Measurements from ENCODE around the gene PATE1.
"Not testable (repeated sequence)": the region's sequence is repeated elsewhere in the genome, so short reads cannot be mapped to it uniquely, and the experiment has no call there.

The PATE1 gene, protein sequence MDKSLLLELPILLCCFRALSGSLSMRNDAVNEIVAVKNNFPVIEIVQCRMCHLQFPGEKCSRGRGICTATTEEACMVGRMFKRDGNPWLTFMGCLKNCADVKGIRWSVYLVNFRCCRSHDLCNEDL

DNA sequence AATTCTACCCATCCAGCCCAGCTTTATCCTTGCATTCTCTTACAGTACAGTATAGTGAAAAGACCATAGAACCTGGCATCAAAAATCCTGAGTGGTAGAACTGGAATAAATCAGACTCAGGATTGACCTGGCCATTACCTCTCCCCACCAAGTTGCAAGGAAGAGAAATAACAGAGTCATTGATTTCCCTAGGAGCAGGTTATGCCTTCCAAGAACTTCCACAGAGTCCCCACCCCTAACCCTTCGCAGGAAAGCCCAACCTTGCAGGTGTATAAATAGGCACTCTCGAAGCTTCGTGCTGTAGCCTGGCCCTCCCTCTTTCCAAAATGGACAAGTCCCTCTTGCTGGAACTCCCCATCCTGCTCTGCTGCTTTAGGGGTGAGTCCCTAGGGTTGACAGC is at the start of gene PATE1:
PATE1 (plus strand) TSS at position 301 of the 400 bp plus-strand sequence; CDS start at position 327, 26 bp downstream.
- no peak for DNase-seq

DNA sequence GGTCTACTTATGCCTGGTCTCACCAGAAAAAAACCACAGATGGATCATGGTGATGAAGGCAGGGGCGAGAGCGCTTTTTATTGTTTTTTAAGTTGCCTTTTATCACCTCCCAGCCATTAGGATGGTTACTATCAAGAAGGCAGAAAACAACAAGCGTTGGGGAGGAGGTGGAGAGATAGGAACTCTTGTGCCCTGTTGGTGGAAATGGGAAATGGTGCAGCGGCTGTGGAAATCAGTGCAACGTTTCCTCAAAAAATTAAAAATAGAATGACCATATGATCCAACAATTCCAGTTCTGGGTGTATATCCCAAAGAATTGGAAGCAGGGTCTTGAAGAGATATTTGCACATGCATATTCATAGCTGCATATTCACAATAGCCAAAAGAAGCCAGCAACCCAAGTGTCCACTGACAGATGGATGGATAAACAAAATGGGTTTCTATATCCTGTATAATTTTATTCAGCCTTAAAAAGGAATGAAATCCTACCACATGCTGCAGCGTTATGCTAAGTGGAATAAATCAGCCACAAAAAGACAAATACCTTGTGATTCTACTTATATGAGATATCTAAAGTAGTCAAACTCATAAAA is 45.0 kb upstream of the PATE1 start:
- no peak for DNase-seq

DNA sequence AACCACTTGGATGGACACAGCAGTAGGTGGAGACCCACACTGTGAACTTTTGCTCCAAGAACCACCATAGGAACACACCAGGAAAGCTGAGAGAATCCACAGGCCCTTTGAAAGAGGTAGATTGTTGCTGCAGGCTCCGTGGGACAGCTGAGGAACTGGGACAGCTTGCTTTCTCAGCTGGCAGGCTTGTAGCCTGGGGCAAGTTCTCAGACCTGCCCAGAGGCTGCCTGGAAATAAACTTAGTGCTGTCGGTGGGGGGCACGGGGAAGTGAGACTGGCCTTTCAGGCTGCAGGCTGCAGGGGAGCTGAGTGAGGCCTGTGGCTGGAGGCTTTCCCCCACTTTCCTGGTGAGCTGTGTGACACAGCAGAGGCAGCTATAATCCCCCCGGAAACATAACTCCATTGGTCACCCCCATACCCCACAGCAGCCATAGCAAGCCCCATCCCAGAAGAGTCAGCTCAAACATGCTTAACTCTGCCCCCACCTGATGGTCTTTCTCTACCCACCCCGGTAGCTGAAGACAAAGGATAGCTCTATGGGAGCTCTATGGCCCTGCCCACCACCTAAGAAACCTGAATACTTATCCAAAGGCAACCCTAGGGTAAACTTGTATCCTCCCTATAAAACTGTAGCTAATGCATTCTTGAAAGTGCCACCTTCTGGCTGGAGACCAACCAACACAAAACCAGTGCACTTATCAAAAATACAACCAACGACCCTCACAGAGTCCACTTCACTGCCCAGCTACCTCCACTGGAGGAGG is 44.0 kb upstream of the PATE1 start:
- no peak for DNase-seq

DNA sequence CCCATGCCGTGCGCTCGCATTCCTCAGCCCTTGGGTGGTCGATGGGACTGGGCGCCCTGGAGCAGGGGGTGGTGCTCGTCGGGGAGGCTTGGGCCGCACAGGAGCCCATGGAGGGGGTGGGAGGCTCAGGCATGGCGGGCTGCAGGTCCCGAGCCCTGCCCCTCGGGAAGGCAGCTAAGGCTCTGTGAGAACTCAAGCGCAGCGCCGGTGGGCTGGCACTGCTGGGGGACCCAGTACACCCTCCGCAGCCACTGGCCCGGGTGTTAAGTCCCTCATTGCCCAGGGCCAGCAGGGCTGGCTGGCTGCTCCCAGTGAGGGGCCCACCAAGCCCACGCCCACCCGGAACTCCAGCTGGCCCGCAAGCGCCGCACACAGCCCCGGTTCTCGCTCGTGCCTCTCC is 41.4 kb upstream of the PATE1 start:
- DNase-seq, result not testable (repeated sequence)

DNA sequence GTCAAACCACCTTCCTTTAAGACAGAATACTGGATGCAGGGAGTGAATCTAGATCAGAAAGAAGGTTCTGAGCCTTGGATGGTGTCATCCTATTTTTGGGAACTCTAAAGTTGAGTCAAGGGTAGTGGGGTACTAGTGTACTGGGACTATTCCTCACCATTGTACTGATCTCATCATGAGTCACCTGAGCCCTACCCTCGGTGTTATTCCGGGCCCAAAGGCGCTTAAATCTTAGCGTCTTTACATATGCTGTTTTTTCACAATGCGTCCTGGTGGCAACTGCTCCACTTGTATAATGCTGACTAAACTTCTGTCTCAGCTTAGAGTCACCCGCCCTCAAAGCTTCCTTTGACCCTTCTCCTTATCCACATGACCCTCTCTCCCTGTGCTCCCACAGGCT is 25.3 kb upstream of the PATE1 start:
- DNase-seq, result no peak

DNA sequence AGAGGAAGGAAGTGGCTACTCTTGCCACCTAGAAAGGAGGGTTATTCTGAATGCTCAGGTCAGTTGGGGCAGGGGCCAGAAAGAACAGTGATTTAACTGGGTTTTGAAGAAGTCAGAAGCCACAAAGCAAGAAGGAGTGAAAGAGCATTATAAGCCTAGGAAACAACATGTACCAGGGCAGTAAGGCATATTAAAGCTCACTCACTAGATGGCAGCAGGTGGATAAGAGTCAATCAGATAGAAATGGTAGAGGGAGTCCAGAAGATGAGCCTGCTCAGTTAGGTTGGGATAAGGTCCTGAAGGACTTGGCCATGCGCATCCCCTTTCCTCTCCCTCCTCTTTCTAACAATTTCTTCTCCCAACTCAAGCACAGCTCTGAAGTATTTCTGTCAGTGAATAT is 22.0 kb upstream of the PATE1 start:
- no peak for DNase-seq

DNA sequence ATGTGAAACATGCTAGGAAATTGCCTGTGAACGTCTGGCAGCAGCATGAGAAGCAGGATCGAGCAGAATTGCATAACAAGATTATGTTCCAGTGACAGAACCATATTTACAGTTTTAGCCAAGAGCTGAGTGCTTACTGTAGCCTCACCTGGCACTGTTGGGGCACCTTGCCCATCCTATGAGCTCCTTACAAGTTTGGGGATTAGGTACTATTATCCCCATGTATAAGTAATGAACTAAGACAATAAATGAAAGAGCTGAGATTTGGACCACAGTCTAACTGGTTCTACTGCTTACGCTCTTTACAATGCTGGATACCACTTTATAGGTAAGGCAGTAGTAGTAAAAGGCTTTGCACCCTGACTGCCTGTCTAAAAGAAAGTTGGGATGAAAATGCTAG is 17.1 kb upstream of the PATE1 start:
- no peak for DNase-seq

DNA sequence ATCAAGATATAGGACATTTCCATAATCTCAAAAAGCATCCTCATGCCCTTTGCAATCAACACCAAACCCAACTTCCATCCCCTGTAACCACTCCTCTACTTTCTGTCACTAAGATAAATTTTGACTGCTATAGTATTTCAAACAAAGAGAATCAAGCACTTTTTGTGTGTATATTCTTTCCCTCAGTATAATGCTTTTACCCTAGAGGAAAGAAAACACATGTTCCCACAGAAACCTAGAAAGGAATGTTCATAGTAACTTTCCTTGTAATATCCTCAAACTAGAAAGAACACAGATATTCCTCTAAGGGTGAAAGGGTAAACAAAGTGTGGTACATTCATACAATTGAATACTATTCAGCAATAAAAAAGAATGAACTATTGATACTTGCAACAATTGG is 5.5 kb upstream of the PATE1 start:
- DNase-seq, result no peak

DNA sequence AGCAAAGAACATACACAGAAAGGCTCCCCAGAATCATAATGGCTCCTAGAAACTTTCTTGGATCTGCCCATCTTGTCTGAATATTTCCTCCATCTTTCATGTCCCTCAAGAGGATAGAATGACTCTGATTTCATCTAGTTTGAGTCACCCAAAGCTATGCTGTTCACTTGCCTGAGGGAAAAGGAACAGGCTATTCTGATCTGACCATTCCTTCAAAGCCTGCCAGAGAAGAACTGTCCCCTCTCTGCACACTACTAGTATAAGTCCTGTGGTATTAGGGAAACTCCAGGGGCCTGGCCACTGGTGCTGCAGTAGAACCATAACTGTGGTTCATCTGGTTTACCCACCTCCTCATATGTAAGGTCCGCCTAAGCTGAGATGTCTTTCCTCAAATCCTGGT is 2.4 kb upstream of the PATE1 start:
- DNase-seq, result no peak

DNA sequence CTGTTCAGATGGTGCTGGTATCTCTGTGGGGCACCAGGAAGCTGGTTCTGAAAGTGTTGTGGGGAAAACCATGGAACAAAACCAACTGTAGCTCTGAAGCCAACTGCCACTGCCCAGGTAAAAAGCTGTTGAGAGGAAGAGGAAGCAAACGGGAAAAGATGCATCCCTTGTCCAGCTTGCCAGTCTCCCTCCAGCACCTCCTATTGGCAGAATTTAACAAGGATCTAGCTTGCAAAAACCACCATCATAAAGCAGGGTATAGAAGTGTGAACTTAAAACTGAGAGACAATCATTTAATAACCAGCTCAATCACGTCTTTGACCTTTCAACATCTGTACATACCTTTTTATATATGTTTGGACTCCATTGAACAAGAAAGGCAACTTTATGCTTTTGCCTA is 4.5 kb downstream of the PATE1 start:
- no peak for DNase-seq

DNA sequence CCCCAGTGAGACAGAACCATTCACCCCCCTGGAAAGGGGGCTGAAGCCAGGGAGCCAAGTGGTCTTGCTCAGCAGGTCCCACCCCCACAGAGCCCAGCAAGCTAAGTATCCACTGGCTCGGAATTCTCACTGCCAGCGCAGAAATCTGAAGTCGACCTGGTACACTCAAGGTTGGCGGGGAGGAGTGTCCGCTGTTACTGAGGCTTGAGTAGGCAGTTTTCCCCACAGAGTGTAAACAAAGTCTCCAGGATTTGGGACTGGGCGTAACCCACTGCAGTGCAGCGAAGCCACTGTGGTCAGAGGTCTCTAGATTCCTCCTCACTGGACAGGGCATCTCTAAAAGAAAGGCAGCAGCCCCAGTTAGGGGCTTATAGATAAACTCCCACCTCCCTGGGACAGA is 10.0 kb downstream of the PATE1 start:
- DNase-seq, result no peak

DNA sequence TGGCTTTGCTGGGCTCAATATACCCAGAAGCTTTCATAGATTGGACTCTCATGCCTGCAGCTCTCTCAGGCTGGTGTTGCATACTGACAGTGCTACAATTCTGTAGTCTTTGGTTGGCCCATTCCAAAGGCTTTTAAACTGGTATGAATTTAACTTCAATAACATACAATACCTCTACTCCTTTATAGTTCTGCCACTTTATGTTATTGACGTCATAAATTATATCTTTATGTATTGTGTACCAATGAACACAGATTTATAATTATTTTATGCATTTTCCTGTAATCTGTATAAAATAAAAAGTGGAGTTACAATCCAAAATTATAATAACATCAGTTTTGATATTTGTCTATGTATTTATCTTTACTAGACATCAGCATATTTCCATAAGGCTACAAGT is 16.4 kb downstream of the PATE1 start:
- DNase-seq, result no peak

DNA sequence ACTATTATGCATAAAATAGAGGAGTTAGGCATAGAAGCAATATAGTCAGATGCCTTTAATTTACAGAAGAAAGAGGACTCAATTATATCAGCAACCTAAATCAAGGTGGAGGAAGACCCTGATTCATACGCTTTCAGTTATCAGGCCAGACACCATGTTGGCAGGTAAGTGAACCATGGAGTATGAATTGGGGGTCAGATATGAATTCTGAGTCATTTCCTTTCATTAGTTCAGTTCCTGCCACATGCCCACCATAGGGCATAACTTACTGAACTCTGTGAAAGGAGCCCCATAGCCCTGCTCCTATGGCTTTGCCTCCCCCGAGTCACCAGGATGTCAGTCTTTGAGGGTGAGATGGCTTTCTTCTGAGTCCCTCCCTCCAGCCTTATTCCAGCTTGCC is 17.4 kb downstream of the PATE1 start:
- DNase-seq, result no peak

DNA sequence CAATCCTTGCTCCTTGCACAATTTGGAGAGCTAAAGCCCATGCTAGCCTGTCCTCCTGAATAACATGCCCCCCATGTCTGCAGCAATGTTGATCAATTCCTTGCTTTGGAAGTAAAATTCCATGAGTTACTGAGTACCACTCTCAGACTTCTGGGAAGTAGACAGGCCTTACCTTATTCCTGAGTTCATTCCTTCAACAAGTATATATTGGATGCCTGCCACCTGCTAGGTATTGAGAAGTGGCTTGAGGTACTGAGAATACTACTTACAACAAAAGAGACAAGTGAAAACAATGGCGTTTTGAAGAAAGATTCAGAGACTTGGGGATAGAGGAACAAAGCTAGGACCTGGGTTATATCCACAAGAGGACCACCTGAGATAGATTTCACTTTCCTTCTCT is 20.2 kb downstream of the PATE1 start:
- DNase-seq, result no peak

DNA sequence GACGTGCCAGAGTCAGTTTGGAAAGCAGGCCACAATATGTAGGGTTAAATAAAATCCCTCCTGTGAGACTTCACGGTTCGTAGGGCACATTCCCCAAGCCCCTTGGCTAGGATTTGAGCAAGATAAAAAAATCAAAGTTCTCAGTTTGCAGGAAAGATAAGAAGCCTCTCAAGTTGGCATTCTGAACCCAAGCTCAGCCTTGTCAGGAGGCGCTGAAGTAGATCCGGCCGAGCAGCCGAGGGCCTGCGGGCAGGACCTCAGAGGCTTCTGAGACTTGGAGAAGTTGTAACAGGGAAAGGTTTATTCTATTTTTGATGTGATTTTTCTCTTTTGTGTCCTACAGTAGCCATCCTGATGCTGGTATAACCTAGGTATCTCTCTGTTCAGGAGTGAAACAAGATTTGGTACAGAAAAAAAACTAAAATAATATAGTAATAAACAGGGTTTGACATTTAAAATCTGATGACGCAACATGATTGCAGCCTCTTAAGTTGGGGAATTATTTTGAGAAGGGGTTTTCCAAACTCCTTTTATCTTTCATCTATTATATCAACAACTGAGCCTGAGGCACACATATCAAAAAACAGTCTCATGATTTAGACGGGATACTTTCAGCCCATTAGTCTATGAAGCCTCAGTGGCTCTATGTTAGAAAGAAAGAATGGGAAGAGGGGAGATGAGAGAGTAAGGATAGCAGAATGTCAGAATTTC is 22.4 kb downstream of the PATE1 start:
- DNase-seq, result no peak

DNA sequence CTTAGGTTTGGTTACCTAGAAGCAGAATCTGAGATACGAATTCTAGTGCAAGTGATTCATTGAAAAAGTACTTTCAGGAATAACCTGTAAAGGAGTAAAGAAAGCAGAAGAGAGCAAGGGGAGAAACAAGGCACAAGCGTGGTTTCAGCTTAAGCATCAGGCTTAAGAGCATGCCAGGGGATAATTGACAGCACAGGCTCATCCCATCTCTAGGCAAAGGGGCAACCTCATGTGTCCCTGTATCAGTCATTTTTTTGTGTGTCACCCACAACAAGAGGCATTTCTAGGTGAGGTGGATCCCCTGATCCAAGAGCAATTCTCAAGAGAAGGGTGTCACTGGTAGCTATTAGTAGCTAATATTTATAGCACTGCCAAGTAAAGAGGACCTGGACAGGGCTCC is 24.5 kb downstream of the PATE1 start:
- no peak for DNase-seq

DNA sequence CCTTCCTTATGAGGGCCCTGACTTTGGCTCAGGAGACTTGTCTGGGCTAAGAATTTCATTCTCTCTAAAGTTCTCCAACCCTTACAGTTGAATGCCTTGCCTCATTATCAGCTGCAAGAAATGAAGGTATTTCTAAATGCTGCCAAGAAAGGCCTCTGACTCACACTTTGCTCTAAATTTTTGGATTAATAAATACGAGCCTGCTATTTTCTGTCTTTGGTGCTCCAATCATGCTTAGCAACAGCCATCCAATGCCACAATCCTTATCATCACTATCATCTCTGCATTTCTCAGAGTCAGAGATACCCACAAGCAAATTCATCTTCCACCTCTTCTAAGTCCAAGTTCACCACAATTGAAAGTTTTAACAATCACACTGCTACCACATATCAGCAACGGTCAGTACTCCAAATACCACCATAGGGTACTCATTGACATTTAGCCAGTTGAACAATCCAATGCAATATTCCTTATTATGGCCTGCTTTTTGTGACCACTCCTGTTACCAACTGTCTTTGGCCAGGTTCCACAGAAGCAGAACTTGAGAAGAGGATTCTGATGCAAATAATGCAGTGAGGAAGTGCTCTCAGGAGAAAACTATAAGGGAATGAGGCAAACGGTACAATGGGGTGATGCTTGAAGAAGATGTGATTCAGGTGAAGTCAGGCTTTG is 26.9 kb downstream of the PATE1 start:
- no peak for DNase-seq

DNA sequence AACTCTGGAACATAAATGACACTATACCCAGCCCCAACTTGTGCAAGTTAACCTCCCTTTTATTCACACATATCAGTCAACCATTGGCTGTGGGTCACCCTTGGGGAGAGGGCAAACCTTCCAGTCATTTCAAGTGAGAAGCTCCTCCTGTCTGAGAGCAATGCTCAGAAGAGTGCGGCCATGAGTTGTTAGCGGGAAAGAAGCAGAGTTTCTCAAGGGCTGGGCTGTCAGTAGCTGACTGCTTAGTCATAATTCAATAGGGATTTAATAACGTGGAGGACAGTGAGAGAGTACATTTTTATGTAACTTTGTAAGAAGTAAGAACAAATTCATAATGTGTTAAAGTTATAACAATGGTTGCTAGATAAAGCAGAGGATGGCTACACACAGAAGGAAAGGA is 27.4 kb downstream of the PATE1 start:
- no peak for DNase-seq

DNA sequence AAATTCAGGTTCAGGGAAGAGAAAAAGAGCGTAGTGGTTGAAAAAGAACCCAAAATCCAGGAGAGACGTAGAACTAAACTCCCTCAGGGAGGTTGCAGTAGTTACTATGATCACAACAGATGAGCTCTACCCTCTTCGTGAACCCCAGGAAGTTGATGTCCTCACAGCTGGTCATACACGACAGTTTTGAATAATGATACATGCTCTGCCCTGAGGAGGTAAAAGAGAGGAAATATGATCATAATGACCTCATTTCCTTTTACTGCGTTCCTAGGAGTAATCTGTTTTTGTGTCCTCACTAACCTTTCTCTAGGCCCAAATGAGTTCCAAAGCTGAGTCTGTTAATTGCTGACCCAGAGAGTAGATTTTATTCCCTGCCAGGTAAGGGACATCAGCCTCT is 31.2 kb downstream of the PATE1 start:
- no peak for DNase-seq

DNA sequence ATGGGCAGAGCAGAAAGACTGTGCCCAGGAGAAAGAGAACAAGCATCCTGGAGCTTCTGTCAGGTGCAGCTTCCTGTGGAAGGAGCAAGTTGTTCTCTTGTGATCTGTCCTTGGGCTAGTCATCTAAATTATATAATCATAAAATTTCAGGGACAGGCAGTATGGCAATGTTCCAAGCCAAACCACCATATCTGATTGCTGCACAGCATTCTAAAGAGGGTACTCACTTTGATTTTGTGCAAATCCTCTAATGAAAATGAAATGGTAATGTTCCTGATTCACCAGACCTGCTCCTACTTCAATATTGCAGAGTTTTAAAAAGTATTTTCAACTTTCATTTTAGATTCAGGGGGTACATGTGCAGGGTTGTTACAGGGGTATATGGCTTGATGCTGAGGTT is 32.6 kb downstream of the PATE1 start, which contains the start of gene PATE2:
PATE2 (minus strand) TSS at position 101 of the 400 bp plus-strand sequence; CDS start at position 46, 55 bp downstream.
- no peak for DNase-seq

DNA sequence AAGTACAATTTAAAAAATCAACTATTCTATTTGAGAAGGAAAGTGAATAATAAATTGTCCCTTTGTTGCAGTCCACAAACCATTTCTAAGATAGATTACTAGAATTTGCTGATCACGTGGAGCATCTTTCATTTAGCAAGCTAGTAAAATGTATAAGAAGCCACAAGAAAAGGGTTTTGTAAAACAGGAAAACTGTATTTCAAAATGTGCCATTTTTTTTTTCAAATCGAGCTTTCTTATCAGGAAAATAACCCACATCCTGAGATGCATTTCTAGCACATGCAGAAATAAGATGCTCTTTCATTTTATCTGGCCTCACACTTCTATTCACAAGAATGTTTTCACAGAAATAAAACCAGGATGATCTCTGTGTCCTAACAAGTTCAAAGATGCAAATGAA is 38.6 kb downstream of the PATE1 start:
- DNase-seq, result no peak

DNA sequence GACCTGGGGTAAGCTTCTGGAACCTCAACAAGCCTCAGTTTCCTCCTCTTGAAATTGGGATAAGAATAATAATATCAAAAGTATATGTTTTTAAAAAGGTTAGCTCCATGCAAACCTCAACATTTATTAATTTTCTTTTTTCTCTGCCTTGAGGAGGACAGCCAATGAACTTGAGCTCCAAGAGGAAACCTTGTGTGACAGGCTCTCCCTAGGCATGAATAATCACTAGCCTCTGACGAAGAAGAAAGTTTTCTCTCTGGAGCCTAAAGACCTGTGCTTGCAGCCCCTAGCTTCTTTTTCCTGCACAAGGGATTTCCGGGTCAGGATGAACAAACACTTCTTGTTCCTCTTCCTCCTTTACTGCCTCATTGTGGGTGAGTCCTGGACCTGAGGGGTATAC is 41.7 kb downstream of the PATE1 start, which contains the start of gene PATE3:
PATE3 (plus strand) TSS at position 301 of the 400 bp plus-strand sequence; CDS start at position 326, 25 bp downstream.
- no peak for DNase-seq

DNA sequence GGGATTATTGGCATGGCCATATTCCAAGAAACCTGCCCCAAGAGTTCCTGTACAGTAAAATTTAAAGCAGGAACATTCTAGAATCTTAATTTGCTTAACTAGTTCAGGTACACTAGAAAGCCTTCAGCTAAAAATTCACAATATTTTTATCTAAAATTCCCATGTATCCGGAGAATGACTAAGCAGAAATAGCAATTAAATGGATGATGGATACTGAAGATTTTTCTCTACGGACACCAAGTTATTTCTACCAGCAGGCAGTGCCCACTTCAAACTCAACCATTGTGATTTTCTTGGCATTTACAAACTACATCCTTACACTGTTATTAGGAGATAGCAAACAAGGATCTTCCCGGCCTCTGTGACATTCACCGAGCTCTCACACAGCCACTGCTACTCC is 44.7 kb downstream of the PATE1 start:
- DNase-seq, result no peak
